GM12865 (cell line): ENCODE measurements around the gene TNNT1.
"Not testable (repeated sequence)": the region's sequence is repeated elsewhere in the genome, so short reads cannot be mapped to it uniquely, and the experiment has no call there.

Experiments
- DNase-seq: peaks from one replicate; pipeline ENCODE4 v3.0.0; 2010; ENCODE audit warnings: low read depth
- H3K4me3 ChIP-seq: 2 replicates; pipeline ENCODE4 v1.5.1; 2011; ENCODE audit warnings: mild to moderate bottlenecking, low read depth, low read length, control low read depth
- CTCF ChIP-seq: IDR thresholded peaks from 2 replicates; pipeline ENCODE4 v1.5.1; 2011; ENCODE audit warnings: low read length, control low read depth, low read depth, inconsistent platforms; ENCODE audit not compliant: insufficient read depth; ENCODE audit errors: missing control alignments

The TNNT1 gene

GRCh38 chr19:55114566-55115145 is 34.4 kb downstream of the TNNT1 start:
- no peak overlapping the region for H3K4me3 ChIP-seq
- TF ChIP-seq CTCF = no peak

GRCh38 chr19:55113570-55114039 is 35.4 kb downstream of the TNNT1 start:
- TF ChIP-seq CTCF = no peak
- H3K4me3 ChIP-seq = no peak overlapping the region
- no peak for DNase-seq

More at GRCh38 chr19:55114566-55115145, 34.4 kb downstream of the TNNT1 start:
- DNase-seq = no peak

- H3K4me3 ChIP-seq = no peak overlapping the region
- DNase-seq = peak; percentile 58
- peak; percentile 18 for TF ChIP-seq CTCF
These were observed 36.0 kb downstream of the TNNT1 start for GRCh38 chr19:55112777-55113569.

- no peak overlapping the region for H3K4me3 ChIP-seq
- no peak for DNase-seq
- TF ChIP-seq CTCF = no peak
These were observed 36.7 kb downstream of the TNNT1 start for GRCh38 chr19:55112246-55112776.

GRCh38 chr19:55111238-55111831 is 37.7 kb downstream of the TNNT1 start:
- no peak for TF ChIP-seq CTCF
- no peak overlapping the region for H3K4me3 ChIP-seq
- no peak for DNase-seq

GRCh38 chr19:55109527-55110291 is 39.3 kb downstream of the TNNT1 start:
- TF ChIP-seq CTCF = no peak
- H3K4me3 ChIP-seq = no peak overlapping the region
- no peak for DNase-seq

- H3K4me3 ChIP-seq, DNase-seq: not testable (repeated sequence)
These were observed 41.8 kb downstream of the TNNT1 start for GRCh38 chr19:55107252-55107651.
